Gastrocnemius medialis (tissue), 4 donors: ENCODE results near the gene CEND1.

Experiments used
- CTCF ChIP-seq, 5 experiments: fragments of 450-650 bp in 3 of 5; fragments of 200-600 bp in 2 of 5; sonication (generic) in 2 of 5; IDR thresholded peaks in 4 of 5; conservative IDR thresholded peaks in 1 of 5; 1 replicate in 4 of 5; 2 replicates in 1 of 5; pipeline ENCODE4 v1.5.1; 2016 to 2019; ENCODE audit warnings: antibody characterized with exemption in 5 of 5, mild to moderate bottlenecking in 3 of 5, moderate library complexity in 3 of 5
- POLR2A ChIP-seq, 2 donors: fragments of 450-650 bp; IDR thresholded peaks; one replicate each; pipeline ENCODE4 v1.6.1; 2017; ENCODE audit warnings: antibody characterized with exemption in 2 of 2, mild to moderate bottlenecking in 2 of 2, moderate library complexity in 2 of 2

GRCh38 chr11:811446-812245 is 21.8 kb upstream of the CEND1 start:
- TF ChIP-seq POLR2A (IDR thresholded peaks at IDR 0.05) (peak in 1 of 2 donors; percentile 25), CTCF (IDR thresholded peaks at IDR 0.05 in 4 of 5, conservative IDR thresholded peaks at IDR 0.05 in 1 of 5) (no peak)
